ENCODE data around the gene DEFB124.

Gene DEFB124, protein sequence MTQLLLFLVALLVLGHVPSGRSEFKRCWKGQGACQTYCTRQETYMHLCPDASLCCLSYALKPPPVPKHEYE

DNA sequence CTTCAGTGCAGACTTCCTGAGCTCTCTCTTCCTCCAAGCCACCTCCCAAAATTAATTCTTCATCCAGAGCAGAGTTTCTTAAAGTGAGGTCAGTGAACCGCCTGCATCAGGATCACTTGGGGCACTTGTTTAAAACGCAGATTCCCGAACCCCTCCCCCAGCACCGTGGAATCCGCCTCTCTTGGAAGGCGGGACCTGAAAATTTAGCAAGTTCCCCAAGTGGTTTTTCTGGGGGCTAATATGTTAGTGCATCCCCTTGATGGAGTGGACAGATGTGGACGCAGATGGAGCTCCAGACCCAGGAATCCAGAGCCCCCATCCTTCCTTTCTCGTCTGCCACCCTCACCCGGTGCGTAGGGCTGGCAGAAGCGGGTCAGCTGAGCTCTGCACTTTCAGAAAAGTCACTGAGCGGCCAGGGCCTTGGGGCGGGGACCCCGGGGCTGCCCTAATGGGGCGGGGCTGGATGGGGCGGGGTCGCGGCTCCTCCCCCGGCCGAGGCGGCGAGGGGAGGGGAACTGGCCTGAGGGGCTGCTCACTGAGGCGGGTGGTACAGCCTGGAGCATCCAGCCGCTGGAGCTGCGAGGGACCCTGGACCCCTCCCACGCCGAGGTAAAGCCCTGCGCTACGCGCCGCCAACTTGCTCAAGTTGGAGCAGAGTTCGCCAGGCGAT, at the start of gene DEFB124, which contains the start of gene REM1:
Gene DEFB124, minus strand, starts transcription at position 370 of the 670 bp plus-strand sequence. CDS start 2,114 bp downstream, outside the sequence.
Gene REM1, plus strand, starts transcription at position 531 of the 670 bp plus-strand sequence. CDS start 1,158 bp downstream, outside the sequence.
- TF ChIP-seq NFIC (IDR thresholded peaks at IDR 0.05), result no peak
- TF ChIP-seq, protein P1, sequence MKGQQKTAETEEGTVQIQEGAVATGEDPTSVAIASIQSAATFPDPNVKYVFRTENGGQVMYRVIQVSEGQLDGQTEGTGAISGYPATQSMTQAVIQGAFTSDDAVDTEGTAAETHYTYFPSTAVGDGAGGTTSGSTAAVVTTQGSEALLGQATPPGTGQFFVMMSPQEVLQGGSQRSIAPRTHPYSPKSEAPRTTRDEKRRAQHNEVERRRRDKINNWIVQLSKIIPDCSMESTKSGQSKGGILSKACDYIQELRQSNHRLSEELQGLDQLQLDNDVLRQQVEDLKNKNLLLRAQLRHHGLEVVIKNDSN (IDR thresholded peaks at IDR 0.05), result peak; percentile 47
- TF ChIP-seq ZBTB7A (IDR thresholded peaks at IDR 0.05; ENCODE audit: low read depth), result peak; percentile 80; the same call in 1 of the 2 replicates
- TF ChIP-seq, protein P2, sequence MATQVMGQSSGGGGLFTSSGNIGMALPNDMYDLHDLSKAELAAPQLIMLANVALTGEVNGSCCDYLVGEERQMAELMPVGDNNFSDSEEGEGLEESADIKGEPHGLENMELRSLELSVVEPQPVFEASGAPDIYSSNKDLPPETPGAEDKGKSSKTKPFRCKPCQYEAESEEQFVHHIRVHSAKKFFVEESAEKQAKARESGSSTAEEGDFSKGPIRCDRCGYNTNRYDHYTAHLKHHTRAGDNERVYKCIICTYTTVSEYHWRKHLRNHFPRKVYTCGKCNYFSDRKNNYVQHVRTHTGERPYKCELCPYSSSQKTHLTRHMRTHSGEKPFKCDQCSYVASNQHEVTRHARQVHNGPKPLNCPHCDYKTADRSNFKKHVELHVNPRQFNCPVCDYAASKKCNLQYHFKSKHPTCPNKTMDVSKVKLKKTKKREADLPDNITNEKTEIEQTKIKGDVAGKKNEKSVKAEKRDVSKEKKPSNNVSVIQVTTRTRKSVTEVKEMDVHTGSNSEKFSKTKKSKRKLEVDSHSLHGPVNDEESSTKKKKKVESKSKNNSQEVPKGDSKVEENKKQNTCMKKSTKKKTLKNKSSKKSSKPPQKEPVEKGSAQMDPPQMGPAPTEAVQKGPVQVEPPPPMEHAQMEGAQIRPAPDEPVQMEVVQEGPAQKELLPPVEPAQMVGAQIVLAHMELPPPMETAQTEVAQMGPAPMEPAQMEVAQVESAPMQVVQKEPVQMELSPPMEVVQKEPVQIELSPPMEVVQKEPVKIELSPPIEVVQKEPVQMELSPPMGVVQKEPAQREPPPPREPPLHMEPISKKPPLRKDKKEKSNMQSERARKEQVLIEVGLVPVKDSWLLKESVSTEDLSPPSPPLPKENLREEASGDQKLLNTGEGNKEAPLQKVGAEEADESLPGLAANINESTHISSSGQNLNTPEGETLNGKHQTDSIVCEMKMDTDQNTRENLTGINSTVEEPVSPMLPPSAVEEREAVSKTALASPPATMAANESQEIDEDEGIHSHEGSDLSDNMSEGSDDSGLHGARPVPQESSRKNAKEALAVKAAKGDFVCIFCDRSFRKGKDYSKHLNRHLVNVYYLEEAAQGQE (IDR thresholded peaks at IDR 0.05; ENCODE audit: low read depth), result no peak
- no peak for TF ChIP-seq RAD21 (IDR thresholded peaks at IDR 0.05; ENCODE audit: low read depth)
- TF ChIP-seq, protein P3, sequence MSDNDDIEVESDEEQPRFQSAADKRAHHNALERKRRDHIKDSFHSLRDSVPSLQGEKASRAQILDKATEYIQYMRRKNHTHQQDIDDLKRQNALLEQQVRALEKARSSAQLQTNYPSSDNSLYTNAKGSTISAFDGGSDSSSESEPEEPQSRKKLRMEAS (IDR thresholded peaks at IDR 0.05), result no peak
- TF ChIP-seq FOXM1 (IDR thresholded peaks at IDR 0.05; ENCODE audit: borderline replicate concordance, low read depth), result no peak
- no peak for TF ChIP-seq EP300 (IDR thresholded peaks at IDR 0.05; ENCODE audit: borderline replicate concordance)
- no peak for TF ChIP-seq CREB1 (IDR thresholded peaks at IDR 0.05; ENCODE audit: low read depth)
- TF ChIP-seq TCF12 (IDR thresholded peaks at IDR 0.05; ENCODE audit: low read depth), result no peak

DNA sequence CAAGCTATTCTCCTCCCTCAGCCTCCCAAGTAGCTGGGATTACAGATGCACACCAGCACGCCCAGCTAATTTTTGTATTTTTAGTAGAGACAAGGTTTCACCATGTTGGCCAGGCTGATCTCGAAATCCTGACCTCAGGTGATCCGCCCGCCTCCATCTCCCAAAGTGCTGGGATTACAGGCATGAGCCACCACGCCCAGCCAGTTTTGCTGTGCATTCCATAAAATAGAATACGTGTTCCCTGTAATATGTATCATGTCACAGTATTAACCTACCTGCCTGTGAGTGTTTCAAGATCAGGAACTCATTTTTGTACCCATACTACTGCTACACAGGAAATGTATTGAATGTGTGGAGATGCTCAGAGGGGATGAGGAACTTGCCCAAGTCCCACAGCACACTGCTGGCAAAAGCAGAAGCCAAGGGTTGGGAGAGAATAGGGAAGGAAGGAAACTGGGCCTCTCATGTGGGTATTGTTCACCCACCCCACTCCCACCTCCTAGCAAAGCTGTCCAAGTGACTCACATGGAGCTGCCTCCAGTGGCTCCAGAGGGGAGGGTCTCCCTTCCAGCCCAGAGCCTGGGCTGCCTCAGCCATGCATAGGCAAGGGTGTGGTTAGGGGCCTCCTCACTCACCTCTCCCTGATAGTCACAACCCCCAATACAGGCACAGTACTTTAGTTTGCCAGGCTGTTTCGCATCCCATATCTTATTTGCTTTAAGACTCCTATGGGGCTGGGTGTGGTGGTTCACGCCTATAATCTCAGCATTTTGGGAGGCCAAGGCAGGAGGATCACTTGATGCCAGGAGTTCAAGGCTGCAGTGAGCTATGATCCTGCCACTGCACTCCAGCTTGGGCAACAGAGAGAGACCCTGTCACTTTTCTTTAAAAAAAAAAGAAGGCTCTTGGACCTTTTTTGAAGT, 48.7 kb upstream of the DEFB124 start:
- no peak for TF ChIP-seq YY1 (IDR thresholded peaks at IDR 0.05; ENCODE audit: low read depth)
- TF ChIP-seq CREB1 (IDR thresholded peaks at IDR 0.05; ENCODE audit: low read depth), result no peak
- TF ChIP-seq, protein P2 (IDR thresholded peaks at IDR 0.05; ENCODE audit: low read depth), result no peak
- TF ChIP-seq ZBTB7A (IDR thresholded peaks at IDR 0.05; ENCODE audit: low read depth), result no peak
- no peak for TF ChIP-seq FOXM1 (IDR thresholded peaks at IDR 0.05; ENCODE audit: borderline replicate concordance, low read depth)
- TF ChIP-seq TEAD4 (IDR thresholded peaks at IDR 0.05), result no peak
- TF ChIP-seq, protein P3 (IDR thresholded peaks at IDR 0.05), result no peak
- no peak for TF ChIP-seq EGR1 (IDR thresholded peaks at IDR 0.05)
- no peak for TF ChIP-seq RAD21 (IDR thresholded peaks at IDR 0.05; ENCODE audit: low read depth)
- TF ChIP-seq NFIC (IDR thresholded peaks at IDR 0.05), result no peak

DNA sequence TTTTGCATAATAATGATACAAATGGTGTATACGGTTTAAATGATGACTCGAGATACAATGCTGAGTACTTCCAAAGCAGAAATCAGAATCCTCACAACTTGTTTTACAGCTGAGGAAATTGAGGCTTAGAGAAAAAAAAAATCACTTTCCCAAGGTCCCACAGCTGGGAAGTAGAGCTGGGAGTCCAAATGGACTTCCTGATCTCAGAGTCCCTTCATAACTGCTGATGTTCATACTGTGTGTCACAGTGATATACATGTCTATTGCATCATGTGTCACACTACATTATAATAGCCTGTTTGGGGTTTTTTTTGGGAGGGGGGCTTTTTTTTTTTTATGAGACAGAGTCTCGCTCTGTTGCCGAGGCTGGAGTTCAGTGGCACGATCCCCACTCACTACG, 47.8 kb upstream of the DEFB124 start:
- no peak for TF ChIP-seq RAD21 (IDR thresholded peaks at IDR 0.05; ENCODE audit: low read depth)
- TF ChIP-seq, protein P1 (IDR thresholded peaks at IDR 0.05), result no peak
- no peak for TF ChIP-seq TEAD4 (IDR thresholded peaks at IDR 0.05)
- no peak for TF ChIP-seq CREB1 (IDR thresholded peaks at IDR 0.05; ENCODE audit: low read depth)
- no peak for TF ChIP-seq EGR1 (IDR thresholded peaks at IDR 0.05)
- no peak for TF ChIP-seq EP300 (IDR thresholded peaks at IDR 0.05; ENCODE audit: borderline replicate concordance)
- TF ChIP-seq, protein P3 (IDR thresholded peaks at IDR 0.05), result no peak
- no peak for TF ChIP-seq NFIC (IDR thresholded peaks at IDR 0.05)
- TF ChIP-seq CEBPB (IDR thresholded peaks at IDR 0.05), result no peak
- TF ChIP-seq, protein P2 (IDR thresholded peaks at IDR 0.05; ENCODE audit: low read depth), result no peak
- no peak for TF ChIP-seq TAF1 (IDR thresholded peaks at IDR 0.05; ENCODE audit: low read depth)
- no peak for TF ChIP-seq YY1 (IDR thresholded peaks at IDR 0.05; ENCODE audit: low read depth)
- TF ChIP-seq ZBTB7A (IDR thresholded peaks at IDR 0.05; ENCODE audit: low read depth), result no peak
- TF ChIP-seq FOXM1 (IDR thresholded peaks at IDR 0.05; ENCODE audit: borderline replicate concordance, low read depth), result no peak
- no peak for TF ChIP-seq TCF12 (IDR thresholded peaks at IDR 0.05; ENCODE audit: low read depth)

Measured in Ishikawa (cell line).